H1 (cell line): Measurements from ENCODE around the gene PHACTR1. TPM values are rescaled to one million over a fixed set of nuclear protein-coding genes. Genes with fewer than 3 reads are reported as not detected.
"Not testable (repeated sequence)": the region's sequence is repeated elsewhere in the genome, so short reads cannot be mapped to it uniquely, and the experiment has no call there.

Source experiments
- CTCF ChIA-PET: fragments of 300-600 bp; sonication (Branson Sonifier 250); formaldehyde crosslinking; loops from one replicate; lab custom pipeline; 2021; ENCODE audit not compliant: partially characterized antibody; lab: Charles Lee
- POLR2A ChIA-PET: fragments of 300-600 bp; sonication (Branson Sonifier 250); formaldehyde crosslinking; loops from one replicate; lab custom pipeline; 2021; ENCODE audit warnings: inconsistent platforms; ENCODE audit not compliant: partially characterized antibody; lab: Charles Lee
- DNase-seq, 2 experiments: peaks; one replicate each; pipeline versions ENCODE4 v3.0.0 to v3.0.0-alpha.2; 2010 to 2022; ENCODE audit warnings: low spot score in 2 of 2, low read depth in 1 of 2, mixed read lengths in 1 of 2
- FAIRE-seq: peaks from 2 replicates; lab custom pipeline; 2011; peaks lifted over from hg19 to GRCh38; lab: Jason Lieb, UNC
- H2AFZ ChIP-seq: 2 replicates; pipeline ENCODE4 v1.8.1; 2012; ENCODE audit warnings: low read length, inconsistent platforms
- H2AK5ac ChIP-seq: 2 replicates; pipeline ENCODE4 v1.6.1; 2013; ENCODE audit warnings: low read depth, low read length
- H2BK120ac ChIP-seq: replicated peaks from 2 replicates; pipeline ENCODE3; 2013; ENCODE audit warnings: low read depth, low read length, inconsistent platforms
- H2BK12ac ChIP-seq: 2 replicates; pipeline ENCODE4 v1.6.1; 2013; ENCODE audit warnings: low read depth, low read length
- H2BK15ac ChIP-seq: 2 replicates; pipeline ENCODE4 v1.6.1; 2013; ENCODE audit warnings: low read length
- H2BK20ac ChIP-seq: 2 replicates; pipeline ENCODE4 v1.6.1; 2013; ENCODE audit warnings: low read length
- H2BK5ac ChIP-seq: 2 replicates; pipeline ENCODE4 v1.6.1; 2013; ENCODE audit warnings: low read depth, low read length
- H3K14ac ChIP-seq: 2 replicates; pipeline ENCODE4 v1.6.1; 2013; ENCODE audit warnings: inconsistent platforms; ENCODE audit not compliant: insufficient read length
- H3K18ac ChIP-seq: 2 replicates; pipeline ENCODE4 v1.6.1; 2013; ENCODE audit warnings: low read length; ENCODE audit errors: extremely low read depth
- H3K23ac ChIP-seq: 2 replicates; pipeline ENCODE4 v1.6.1; 2013; ENCODE audit warnings: inconsistent platforms; ENCODE audit not compliant: insufficient read length
- H3K23me2 ChIP-seq: 2 replicates; pipeline ENCODE4 v1.6.1; 2013; ENCODE audit warnings: low read depth, low read length
- H3K27ac ChIP-seq: 2 replicates; pipeline ENCODE4 v1.6.1; 2011; ENCODE audit warnings: low read depth, low read length, inconsistent platforms
- H3K27me3 ChIP-seq, 4 experiments: replicated peaks in 1 of 4; 1 replicate in 1 of 4; 2 replicates in 3 of 4; pipeline versions ENCODE4 v1.6.1 to v1.8.1; 2011 to 2013; ENCODE audit warnings: low read length in 3 of 4, mild to moderate bottlenecking in 3 of 4, inconsistent platforms in 2 of 4, mixed read lengths in 2 of 4, moderate library complexity in 1 of 4; ENCODE audit not compliant: control insufficient read depth in 3 of 4, insufficient read depth in 3 of 4; ENCODE audit errors: extremely low read depth in 1 of 4
- H3K36me3 ChIP-seq, 4 experiments: 2 replicates each; pipeline versions ENCODE4 v1.6.1 to v1.8.1; 2011 to 2013; ENCODE audit warnings: mild to moderate bottlenecking in 4 of 4, low read length in 3 of 4, moderate library complexity in 2 of 4, control low read depth in 1 of 4, inconsistent platforms in 1 of 4; ENCODE audit not compliant: insufficient read depth in 4 of 4, control insufficient read depth in 2 of 4
- H3K4ac ChIP-seq: replicated peaks from 2 replicates; pipeline ENCODE3; 2013; ENCODE audit warnings: low read length, low read depth, mixed read lengths, inconsistent platforms; ENCODE audit not compliant: insufficient read length
- H3K4me1 ChIP-seq, 4 experiments: replicated peaks in 1 of 4; 1 replicate in 1 of 4; 2 replicates in 3 of 4; pipeline versions ENCODE4 v1.6.1 to v1.8.1; 2011 to 2013; ENCODE audit warnings: low read length in 3 of 4, inconsistent platforms in 2 of 4, mixed read lengths in 1 of 4; ENCODE audit not compliant: insufficient read depth in 4 of 4, control insufficient read depth in 3 of 4
- H3K4me2 ChIP-seq, 2 experiments: 2 replicates each; pipeline versions ENCODE4 v1.6.1 to v1.8.1; 2011 to 2013; ENCODE audit warnings: low read depth in 2 of 2, low read length in 2 of 2, control low read depth in 1 of 2, inconsistent platforms in 1 of 2, mild to moderate bottlenecking in 1 of 2; ENCODE audit not compliant: insufficient read depth in 1 of 2
- H3K4me3 ChIP-seq, 4 experiments: fragments of 200-600, 300-600 bp in 1 of 4; sonication (generic), shearing (Covaris generic), sonication (Bioruptor Twin) in 1 of 4; 2 replicates each; pipeline versions ENCODE4 v1.5.1 to v1.8.1; 2011 to 2016; ENCODE audit warnings: low read length in 4 of 4, low read depth in 3 of 4, control low read depth in 2 of 4, inconsistent platforms in 2 of 4, mild to moderate bottlenecking in 2 of 4, mixed read lengths in 1 of 4, moderate library complexity in 1 of 4; ENCODE audit not compliant: insufficient read depth in 2 of 4; ENCODE audit errors: extremely low read depth in 1 of 4
- H3K56ac ChIP-seq: replicated peaks from 2 replicates; pipeline ENCODE3; 2013; ENCODE audit warnings: low read depth, mild to moderate bottlenecking, mixed read lengths, low read length, inconsistent platforms; ENCODE audit not compliant: insufficient read length
- H3K79me1 ChIP-seq: 2 replicates; pipeline ENCODE4 v1.6.1; 2013; ENCODE audit warnings: low read depth, low read length, control low read depth
- H3K79me2 ChIP-seq, 2 experiments: 2 replicates each; pipeline versions ENCODE4 v1.6.1 to v1.8.1; 2012 to 2013; ENCODE audit warnings: low read length in 2 of 2, mild to moderate bottlenecking in 2 of 2, inconsistent platforms in 1 of 2; ENCODE audit not compliant: insufficient read depth in 2 of 2, control insufficient read depth in 1 of 2
- H3K9ac ChIP-seq, 4 experiments: replicated peaks in 1 of 4; 1 replicate in 1 of 4; 2 replicates in 3 of 4; pipeline versions ENCODE4 v1.6.1 to v1.8.1; 2011 to 2013; ENCODE audit warnings: low read depth in 3 of 4, low read length in 3 of 4, control low read depth in 2 of 4, mild to moderate bottlenecking in 2 of 4, moderate library complexity in 2 of 4, inconsistent platforms in 1 of 4; ENCODE audit errors: extremely low read depth in 1 of 4
- H3K9me3 ChIP-seq, 2 experiments: 2 replicates each; pipeline versions ENCODE4 v1.6.1 to v1.8.1; 2012 to 2013; ENCODE audit warnings: mild to moderate bottlenecking in 2 of 2, moderate library complexity in 2 of 2, control low read depth in 1 of 2, inconsistent platforms in 1 of 2, low read depth in 1 of 2, low read length in 1 of 2, mixed read lengths in 1 of 2; ENCODE audit not compliant: insufficient read depth in 2 of 2
- H4K20me1 ChIP-seq, 2 experiments: replicated peaks in 1 of 2; 2 replicates each; pipeline versions ENCODE3 to v1.8.1; 2011 to 2013; ENCODE audit warnings: inconsistent platforms in 2 of 2, low read length in 2 of 2, mild to moderate bottlenecking in 1 of 2; ENCODE audit not compliant: insufficient read depth in 2 of 2, control insufficient read depth in 1 of 2
- H4K5ac ChIP-seq: 2 replicates; pipeline ENCODE4 v1.6.1; 2013; ENCODE audit warnings: low read length, low read depth, mixed read lengths, inconsistent platforms; ENCODE audit not compliant: insufficient read length
- H4K8ac ChIP-seq: 2 replicates; pipeline ENCODE4 v1.8.0; 2013; ENCODE audit warnings: mild to moderate bottlenecking, moderate library complexity, low read length, inconsistent platforms; ENCODE audit not compliant: insufficient read depth; ENCODE audit errors: extremely low read depth
- H4K91ac ChIP-seq: replicated peaks from 2 replicates; pipeline ENCODE3; 2013; ENCODE audit warnings: low read length, mixed read lengths, inconsistent platforms; ENCODE audit not compliant: insufficient read length
- WGBS, 2 experiments: shearing (Covaris generic) in 1 of 2; methylation state at CpG; one replicate each; pipeline versions ENCODE4 v1.1.6 to v1.1.7; 2013 to 2015; ENCODE audit warnings: low lambda C conversion rate in 2 of 2, mixed read lengths in 2 of 2, inconsistent platforms in 1 of 2, low coverage in 1 of 2, missing lambda C conversion rate in 1 of 2; ENCODE audit not compliant: insufficient replicate concordance in 2 of 2, insufficient coverage in 1 of 2, insufficient read length in 1 of 2; ENCODE audit errors: extremely low coverage in 1 of 2, missing lambda C conversion rate in 1 of 2; 5-methylcytosine and 5-hydroxymethylcytosine counted together
- polyA plus RNA-seq, 7 experiments: library from polyadenylated mRNA; depleted of rRNA in 3 of 7; stranded (reverse) in 5 of 7; unstranded in 2 of 7; fragments of >200 nt in 5 of 7; fragments of 200-250 nt in 2 of 7; gene quantifications; 1 replicate in 5 of 7; 2 replicates in 1 of 7; 4 replicates in 1 of 7; pipeline versions ENCODE4 v1.2.1 to v1.2.3, GENCODE V29; 2011 to 2013; ENCODE audit warnings: missing spikeins in 2 of 7, mixed read lengths in 2 of 7
- total RNA-seq: library from RNA; stranded (reverse); fragmentation: NEBNext Ultra II Directional; extraction: Animal tissue kit (Norgen Biotek cat#: 25700); gene quantifications from 2 replicates; pipeline ENCODE4 v1.2.1, GENCODE V29; 2021

Gene PHACTR1
- total and polyA plus RNA-seq, 2 of the 8 experiments (the other 6 are each of a cell fraction or from before 2014, with no cell fraction given), result 3.9 to 17.1 TPM

GRCh38 chr6:12762731-12763434 is 46.3 kb downstream of the PHACTR1 start:
- H3K23me2 ChIP-seq, H2AFZ ChIP-seq, H3K27me3 ChIP-seq, DNase-seq, H2BK15ac ChIP-seq, H2BK120ac ChIP-seq, H3K79me2 ChIP-seq, H3K4me1 ChIP-seq, H3K4me3 ChIP-seq, H3K36me3 ChIP-seq, H3K4me2 ChIP-seq, H3K27ac ChIP-seq, H2AK5ac ChIP-seq, H2BK20ac ChIP-seq, H3K9me3 ChIP-seq, FAIRE-seq, H4K20me1 ChIP-seq, H3K14ac ChIP-seq, H2BK12ac ChIP-seq, H3K4ac ChIP-seq, H3K79me1 ChIP-seq, H4K5ac ChIP-seq, POLR2A ChIA-PET, H3K9ac ChIP-seq, H4K91ac ChIP-seq, H3K18ac ChIP-seq, H3K56ac ChIP-seq, H4K8ac ChIP-seq, H2BK5ac ChIP-seq, H3K23ac ChIP-seq: not testable (repeated sequence)
- CTCF ChIA-PET, result interaction anchor here (1.2 kb wide), 1 partner anchor 130 kb away, joined by 3 read pairs; no protein-coding TSS in a partner anchor
- WGBS, 2 experiments, result 88% methylated on average over 12 of the region's 12 CpGs; no CpG with 5 or more reads in 1 of the 2 experiments
